ENCODE results near the gene SELENOF. TPM values are rescaled to one million over a fixed set of nuclear protein-coding genes. Genes with fewer than 3 reads are reported as not detected.
"Not testable (repeated sequence)": the region's sequence is repeated elsewhere in the genome, so short reads cannot be mapped to it uniquely, and the experiment has no call there.

The SELENOF gene
- polyA plus RNA-seq, 2 of the 4 experiments (the other 2 are of a cell fraction): 166 to 311 TPM

DNA sequence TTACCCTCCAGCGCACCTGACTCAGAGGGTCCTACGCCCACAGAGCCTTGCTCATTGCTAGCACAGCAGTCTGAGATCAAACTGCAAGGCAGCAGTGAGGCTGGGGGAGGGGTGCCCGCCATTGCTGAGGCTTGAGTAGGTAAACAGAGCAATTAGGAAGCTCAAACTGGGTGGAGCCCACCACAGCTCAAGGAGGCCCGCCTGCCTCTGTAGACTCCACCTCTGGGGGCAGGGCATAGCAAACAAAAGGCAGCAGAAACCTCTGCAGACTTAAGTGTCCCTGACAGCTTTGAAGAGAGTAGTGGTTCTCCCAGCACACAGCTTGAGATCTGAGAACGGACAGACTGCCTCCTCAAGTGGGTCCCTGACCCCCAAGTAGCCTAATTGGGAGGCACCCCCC lies 99.8 kb downstream of the SELENOF start:
- H3K9me3 ChIP-seq; DNase-seq (ENCODE audit: low read depth in 1 of 2, low spot score in 1 of 2); FAIRE-seq; H3K4me3 ChIP-seq; H3K4me1 ChIP-seq; H3K27ac ChIP-seq; CTCF ChIA-PET; POLR2A ChIA-PET; ATAC-seq; H3K4me2 ChIP-seq: not testable (repeated sequence)
- 40% methylated on average over 4 of the region's 5 CpGs for WGBS (ENCODE audit: missing lambda C conversion rate)

Other genes with a start within 250 kb of the SELENOF start
- 30.2 and 33.9 TPM in 2 replicates for gene SH3GLB1, start 209.6 kb downstream of the SELENOF start, polyA plus RNA-seq (2011; rRNA removed)
- gene SH3GLB1, start 209.6 kb downstream of the SELENOF start, polyA plus RNA-seq (2017; fragmentation: RNase III; extraction: RNeasy Plus Mini Kit Qiagen cat#74134 plus additional on column Dnase treatment): 22.2 to 26.9 TPM (median 26.3 TPM) in 3 replicates
- 26.7 and 27.2 TPM in 2 replicates for gene HS2ST1, start 509 bp upstream of the SELENOF start, polyA plus RNA-seq (2011; rRNA removed)
- gene HS2ST1, start 509 bp upstream of the SELENOF start, polyA plus RNA-seq (2017; fragmentation: RNase III; extraction: RNeasy Plus Mini Kit Qiagen cat#74134 plus additional on column Dnase treatment): 13.5 to 15.7 TPM (median 15.3 TPM) in 3 replicates

All from A549 (cell line).